Measurements from ENCODE around the gene EHBP1. TPM values are rescaled to one million over a fixed set of nuclear protein-coding genes. Genes with fewer than 3 reads are reported as not detected.

Gene EHBP1
- total and polyA plus RNA-seq, 11 donors: 5.2 to 34.2 (median 18.1) TPM

GRCh38 chr2:62785216-62785615 is 79.7 kb downstream of the EHBP1 start:
- no peaks in the 10 kb centered on the region for H3K36me3 ChIP-seq
- H3K9me3 ChIP-seq: no peaks in the 10 kb centered on the region
- no peak overlapping the region for H3K4me3 ChIP-seq
- no peak for DNase-seq
- WGBS, 4 donors: 90 to 97% (median 93%) methylated on average over 3 of the region's 3 CpGs
- intact Hi-C loops (cut with DNase I): loop anchor here in 5 of 10 donors (5.0 to 10.0 kb wide), 4 partner anchors 120 to 702 kb away; no protein-coding TSS in a partner anchor
- peaks cover 0 to 7% (median 2%) of the 10 kb centered on the region in 12 donors for H3K4me1 ChIP-seq
- TF ChIP-seq CTCF (IDR thresholded peaks at IDR 0.05) (no peak), POLR2A (IDR thresholded peaks at IDR 0.05) (no peak)
- ATAC-seq: no peak
- no peaks in the 10 kb centered on the region for H3K27me3 ChIP-seq
- no peak overlapping the region for H3K27ac ChIP-seq

- Histone ChIP-seq H3K27ac (no peak overlapping the region), H3K36me3 (no peaks in the 10 kb centered on the region), H3K27me3 (no peaks in the 10 kb centered on the region), H3K4me1 (peaks cover 0 to 10% (median 2%) of the 10 kb centered on the region in 12 donors), H3K9me3 (no peaks in the 10 kb centered on the region), H3K4me3 (no peak overlapping the region)
- DNase-seq (no peak), ATAC-seq (no peak)
- TF ChIP-seq CTCF (IDR thresholded peaks at IDR 0.05) (no peak), POLR2A (IDR thresholded peaks at IDR 0.05) (no peak)
- intact Hi-C loops (cut with DNase I): loop anchor here in 5 of 10 donors (5.0 to 10.0 kb wide), 4 partner anchors 119 to 701 kb away; no protein-coding TSS in a partner anchor
- 88 to 96% (median 94%) methylated on average over 4 of the region's 4 CpGs for WGBS, 4 donors
These were observed 80.5 kb downstream of the EHBP1 start for GRCh38 chr2:62785810-62786597.

GRCh38 chr2:62787386-62787785 is 81.9 kb downstream of the EHBP1 start:
- intact Hi-C loops (cut with DNase I): loop anchor here in 5 of 10 donors (5.0 to 10.0 kb wide), 4 partner anchors 117 to 700 kb away; no protein-coding TSS in a partner anchor
- Histone ChIP-seq H3K27ac (no peak overlapping the region), H3K9me3 (no peaks in the 10 kb centered on the region), H3K27me3 (no peaks in the 10 kb centered on the region), H3K4me1 (peaks cover 0 to 10% (median 2%) of the 10 kb centered on the region in 12 donors), H3K36me3 (no peaks in the 10 kb centered on the region), H3K4me3 (no peak overlapping the region)
- ATAC-seq (peak; percentile 77 to 84 (median 79)), DNase-seq (no peak)
- TF ChIP-seq CTCF (IDR thresholded peaks at IDR 0.05) (peak in 11 of 12 donors; percentile 19 to 58 (median 44)), POLR2A (IDR thresholded peaks at IDR 0.05) (no peak)
- 11 to 17% (median 15%) methylated on average over 2 of the region's 2 CpGs for WGBS, 4 donors

GRCh38 chr2:62789518-62789917 is 84.0 kb downstream of the EHBP1 start:
- Histone ChIP-seq H3K9me3 (no peaks in the 10 kb centered on the region), H3K27me3 (no peaks in the 10 kb centered on the region), H3K4me1 (peaks cover 0 to 17% (median 2%) of the 10 kb centered on the region in 12 donors), H3K27ac (no peak overlapping the region), H3K36me3 (no peaks in the 10 kb centered on the region), H3K4me3 (no peak overlapping the region)
- 68 to 75% (median 70%) methylated on average over 3 of the region's 3 CpGs for WGBS, 4 donors
- ATAC-seq (no peak), DNase-seq (no peak)
- intact Hi-C loops (cut with DNase I): loop anchor here in 5 of 10 donors (5.0 to 10.0 kb wide), 4 partner anchors 115 to 698 kb away; no protein-coding TSS in a partner anchor
- TF ChIP-seq CTCF (IDR thresholded peaks at IDR 0.05) (no peak), POLR2A (IDR thresholded peaks at IDR 0.05) (no peak)
